Skeletal muscle tissue (tissue), 4 donors: ENCODE measurements around the gene TMEM240. TPM values are rescaled to one million over a fixed set of nuclear protein-coding genes. Genes with fewer than 3 reads are reported as not detected.

ENCODE experiments used
- H3K27ac ChIP-seq: one replicate; pipeline ENCODE4 v1.7.0; 2013; ENCODE audit warnings: mild to moderate bottlenecking, low read depth, low read length, inconsistent platforms
- H3K27me3 ChIP-seq, 3 donors: one replicate each; pipeline ENCODE4 v1.7.0; 2013; ENCODE audit warnings: low read length in 3 of 3; ENCODE audit not compliant: control insufficient read depth in 3 of 3, insufficient read depth in 3 of 3
- H3K36me3 ChIP-seq, 3 donors: one replicate each; pipeline ENCODE4 v1.7.0; 2013; ENCODE audit warnings: low read length in 3 of 3; ENCODE audit not compliant: control insufficient read depth in 3 of 3, insufficient read depth in 3 of 3
- H3K4me1 ChIP-seq, 3 donors: one replicate each; pipeline ENCODE4 v1.7.0; 2013; ENCODE audit warnings: low read length in 3 of 3, mild to moderate bottlenecking in 3 of 3; ENCODE audit not compliant: control insufficient read depth in 3 of 3, insufficient read depth in 3 of 3
- H3K4me3 ChIP-seq, 3 donors: one replicate each; pipeline ENCODE4 v1.7.0; 2013; ENCODE audit warnings: low read length in 3 of 3
- H3K9ac ChIP-seq, 3 donors: one replicate each; pipeline ENCODE4 v1.7.0; 2013; ENCODE audit warnings: low read length in 3 of 3, mild to moderate bottlenecking in 3 of 3, moderate library complexity in 2 of 3, low read depth in 1 of 3
- H3K9me3 ChIP-seq, 3 donors: one replicate each; pipeline ENCODE4 v1.7.0; 2013; ENCODE audit warnings: low read length in 3 of 3; ENCODE audit not compliant: control insufficient read depth in 3 of 3
- total RNA-seq: library from RNA; depleted of rRNA; stranded (reverse); fragments of >200 nt; gene quantifications from one replicate; pipeline ENCODE4 v1.2.3, GENCODE V29; 2014
- donor health status: Osteomylitis.

TMEM240 gene
- total RNA-seq, 1 donor from 2014 or later = 2.1 TPM

DNA sequence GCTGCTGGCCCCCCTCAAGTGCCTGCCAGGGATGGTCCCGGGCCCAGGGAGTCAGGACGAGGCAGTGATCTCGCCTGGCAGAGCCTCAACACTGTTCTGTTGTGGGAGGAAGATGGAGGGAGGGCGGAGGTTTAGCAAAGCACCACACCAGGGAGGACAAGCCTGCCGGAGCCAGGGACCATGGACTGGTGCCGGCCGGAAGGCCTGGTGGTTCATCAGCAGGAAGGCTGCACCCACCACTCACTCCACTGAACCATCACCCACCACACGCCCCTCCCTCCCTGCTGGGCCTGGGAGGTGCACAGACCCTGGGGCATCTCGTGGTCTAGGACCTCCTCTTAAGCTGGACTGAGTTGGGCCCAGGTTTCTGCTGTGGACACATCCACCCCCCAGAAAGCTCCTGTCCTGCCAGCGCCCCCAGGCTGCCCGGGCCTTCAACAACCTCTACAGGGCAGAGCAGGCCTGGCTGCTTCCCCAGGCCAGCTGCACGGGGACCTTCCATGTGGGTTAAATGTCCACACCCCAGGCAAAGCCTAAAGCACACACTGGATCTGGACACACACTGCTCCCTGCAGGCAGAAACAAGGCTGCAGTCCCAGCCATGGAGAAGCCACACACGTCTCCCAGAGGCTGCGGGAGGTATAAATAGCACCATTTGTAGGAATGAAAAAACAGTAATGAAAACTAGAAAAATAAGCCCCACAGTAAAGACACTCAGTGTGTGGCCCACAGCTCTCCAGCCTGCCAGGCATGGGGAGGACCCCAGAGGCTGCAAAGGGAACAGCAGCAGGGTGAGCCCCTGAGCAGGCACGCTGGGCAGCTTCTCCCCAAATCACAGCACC lies 10.4 kb upstream of the TMEM240 start:
- Histone ChIP-seq H3K9me3 (no peaks in the 10 kb centered on the region), H3K4me3 (peak overlapping the region in 2 of 3 donors; percentile 13 to 14), H3K36me3 (peaks cover 0 to 6% (median 3%) of the 10 kb centered on the region in 3 donors), H3K4me1 (peaks cover 28 to 48% (median 43%) of the 10 kb centered on the region in 3 donors), H3K27ac (peak overlapping the region; percentile 46), H3K9ac (peak overlapping the region in 2 of 3 donors; percentile 13 to 71), H3K27me3 (no peaks in the 10 kb centered on the region)

DNA sequence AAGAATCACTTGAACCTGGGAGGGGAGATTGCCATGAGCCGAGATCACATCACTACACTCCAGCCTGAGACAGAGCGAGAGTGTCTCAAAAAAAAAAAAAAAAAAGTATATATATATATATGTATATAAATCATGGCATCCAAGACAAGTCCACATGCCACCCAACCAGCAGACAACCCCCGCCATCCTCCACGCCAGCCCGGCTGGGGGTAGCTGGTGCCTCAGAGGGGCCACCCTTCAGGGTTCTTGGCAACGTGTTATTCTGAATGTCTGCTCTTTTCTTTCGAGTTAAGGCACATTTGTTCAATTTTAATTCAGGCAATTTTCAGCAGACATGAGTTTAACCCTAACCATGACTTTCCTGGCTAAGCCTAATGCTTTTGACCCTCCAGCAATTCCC lies 9.7 kb upstream of the TMEM240 start:
- Histone ChIP-seq H3K4me1 (peaks cover 28 to 41% (median 36%) of the 10 kb centered on the region in 3 donors), H3K9me3 (no peaks in the 10 kb centered on the region), H3K27me3 (no peaks in the 10 kb centered on the region), H3K4me3 (no peak overlapping the region), H3K9ac (peak overlapping the region in 1 of 3 donors; percentile 71), H3K36me3 (peaks cover 0 to 6% (median 3%) of the 10 kb centered on the region in 3 donors), H3K27ac (peak overlapping the region; percentile 46)

DNA sequence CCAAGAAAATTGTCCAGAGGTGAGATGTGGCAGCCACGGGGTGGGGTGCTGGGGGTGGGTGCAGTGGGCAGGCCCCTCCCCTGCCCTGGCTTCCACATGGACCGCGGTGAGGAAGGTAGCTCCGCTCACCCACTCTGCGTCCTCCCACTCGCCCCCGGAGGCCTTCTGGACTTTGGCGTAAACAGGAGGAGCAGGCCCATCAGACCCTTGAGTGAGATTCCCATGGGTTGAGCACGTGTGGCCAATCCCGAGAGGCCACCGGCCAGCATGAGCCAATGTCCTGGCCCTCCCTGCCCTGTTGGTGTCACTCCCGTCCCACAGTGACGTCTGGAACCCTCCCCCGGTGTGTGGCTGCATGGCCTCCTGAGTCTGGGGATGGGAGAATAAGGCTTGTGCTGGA lies 8.2 kb upstream of the TMEM240 start:
- Histone ChIP-seq H3K36me3 (peaks cover 0 to 6% (median 3%) of the 10 kb centered on the region in 3 donors), H3K4me3 (no peak overlapping the region), H3K9ac (no peak overlapping the region), H3K27ac (no peak overlapping the region), H3K4me1 (peaks cover 21 to 31% (median 27%) of the 10 kb centered on the region in 3 donors), H3K27me3 (no peaks in the 10 kb centered on the region), H3K9me3 (no peaks in the 10 kb centered on the region)

DNA sequence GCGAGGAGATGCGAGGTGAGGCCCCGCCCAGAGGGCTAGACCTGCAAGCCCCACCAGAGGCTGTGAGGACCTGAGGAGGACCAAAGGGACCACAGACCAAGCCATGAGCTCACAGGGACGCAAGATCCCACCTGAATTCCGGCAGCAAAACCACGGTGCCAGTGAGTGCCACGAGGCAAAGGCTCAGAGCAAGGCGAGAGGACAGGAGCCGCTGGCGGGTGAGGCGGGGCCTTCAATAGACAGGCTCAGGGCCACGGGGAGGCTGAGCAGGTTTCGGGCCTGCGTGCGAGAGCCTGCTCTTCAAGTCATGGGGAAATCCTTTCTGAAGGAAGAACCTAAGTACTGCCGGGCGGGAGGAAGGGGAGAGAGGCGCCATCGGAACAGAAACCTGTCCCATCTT lies 7.1 kb upstream of the TMEM240 start:
- Histone ChIP-seq H3K4me1 (peaks cover 20 to 33% (median 30%) of the 10 kb centered on the region in 3 donors), H3K27ac (no peak overlapping the region), H3K9me3 (no peaks in the 10 kb centered on the region), H3K9ac (no peak overlapping the region), H3K36me3 (peaks cover 3 to 12% (median 6%) of the 10 kb centered on the region in 3 donors), H3K4me3 (no peak overlapping the region), H3K27me3 (no peaks in the 10 kb centered on the region)

DNA sequence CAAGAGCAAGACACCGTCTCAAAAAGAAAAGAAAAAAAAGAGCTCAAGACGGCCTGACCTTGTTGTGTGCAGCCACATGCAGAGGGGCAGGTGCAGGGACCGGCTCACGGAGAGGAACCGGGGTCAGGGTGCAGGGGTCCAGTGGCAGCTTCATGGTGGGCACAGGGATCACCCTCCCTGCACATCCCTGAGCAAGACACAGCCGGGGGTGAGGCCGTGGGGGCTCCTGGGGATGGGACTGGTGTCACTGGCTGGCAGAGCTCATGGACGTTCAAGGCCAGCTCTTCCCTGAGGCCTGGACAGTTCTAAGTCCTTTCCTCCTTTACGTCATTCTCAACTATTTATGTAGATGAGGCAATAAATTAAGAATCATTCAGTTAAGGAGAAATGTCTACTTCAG lies 6.6 kb upstream of the TMEM240 start:
- H3K4me3 ChIP-seq = no peak overlapping the region
- peaks cover 17 to 28% (median 26%) of the 10 kb centered on the region in 3 donors for H3K4me1 ChIP-seq
- no peak overlapping the region for H3K27ac ChIP-seq
- H3K9me3 ChIP-seq = no peaks in the 10 kb centered on the region
- no peaks in the 10 kb centered on the region for H3K27me3 ChIP-seq
- H3K9ac ChIP-seq = peak overlapping the region in 1 of 3 donors; percentile 16
- H3K36me3 ChIP-seq = peaks cover 3 to 14% (median 8%) of the 10 kb centered on the region in 3 donors

DNA sequence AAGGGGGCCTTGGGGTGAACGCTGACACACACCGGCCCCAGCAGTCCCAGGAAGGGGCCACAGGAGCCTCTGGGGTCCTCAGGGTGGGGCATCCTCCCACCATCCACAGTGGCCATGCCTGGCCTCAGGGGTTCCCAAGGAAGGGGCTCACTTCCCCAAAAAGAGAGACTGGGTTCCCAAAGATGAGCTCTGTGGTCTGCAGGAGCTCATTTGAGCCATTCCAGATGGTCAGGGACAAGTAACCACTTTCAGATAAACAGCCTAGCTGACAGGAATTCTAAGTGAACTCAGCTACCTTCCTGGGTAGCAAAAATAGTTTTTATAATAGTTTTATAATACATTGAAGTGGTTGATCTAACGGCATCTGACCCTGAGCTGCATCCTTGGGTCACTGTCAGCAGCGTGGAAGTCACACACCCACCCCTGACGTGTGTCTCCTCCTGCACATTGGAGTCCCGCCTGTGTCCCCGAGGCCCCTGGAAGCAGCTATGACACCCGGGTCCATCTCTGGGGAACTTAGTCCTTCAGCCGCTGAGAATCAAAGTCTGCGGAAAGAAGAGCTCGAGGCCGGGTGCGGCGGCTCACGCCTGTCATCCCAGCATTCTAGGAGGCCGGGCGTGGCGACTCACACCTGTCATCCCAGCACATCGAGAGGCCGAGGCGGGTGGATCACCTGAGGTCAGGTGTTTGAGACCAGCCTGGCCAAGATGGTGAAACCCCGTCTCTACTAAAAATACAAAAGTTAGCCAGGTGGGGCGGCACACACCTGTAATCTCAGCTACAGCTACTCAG lies 5.7 kb upstream of the TMEM240 start:
- H3K4me1 ChIP-seq = peaks cover 13 to 23% (median 18%) of the 10 kb centered on the region in 3 donors
- no peak overlapping the region for H3K27ac ChIP-seq
- no peaks in the 10 kb centered on the region for H3K9me3 ChIP-seq
- no peak overlapping the region for H3K9ac ChIP-seq
- H3K4me3 ChIP-seq = no peak overlapping the region
- peaks cover 7 to 18% (median 16%) of the 10 kb centered on the region in 3 donors for H3K36me3 ChIP-seq
- no peaks in the 10 kb centered on the region for H3K27me3 ChIP-seq

DNA sequence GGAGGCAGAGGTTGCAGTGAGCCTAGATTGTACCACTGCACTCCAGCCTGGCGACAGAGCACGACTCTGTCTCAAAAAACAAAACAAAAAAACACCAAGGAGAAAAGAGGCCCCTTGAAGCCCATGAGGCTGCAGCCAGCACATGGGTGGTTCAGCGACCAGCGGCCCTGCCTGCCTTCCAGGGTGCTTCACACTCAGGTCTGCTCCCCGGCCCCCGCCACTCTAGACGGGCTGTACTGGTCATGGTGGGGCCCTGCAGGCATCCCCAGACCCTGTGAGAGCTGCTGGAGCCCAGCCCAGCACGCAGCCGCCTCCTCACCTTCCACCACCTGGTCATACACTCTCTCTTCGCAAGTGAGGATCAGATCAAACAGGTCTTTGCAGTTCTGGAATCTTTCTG lies 4.1 kb upstream of the TMEM240 start:
- H3K36me3 ChIP-seq = peaks cover 9 to 18% (median 16%) of the 10 kb centered on the region in 3 donors
- no peaks in the 10 kb centered on the region for H3K27me3 ChIP-seq
- H3K9me3 ChIP-seq = no peaks in the 10 kb centered on the region
- H3K4me1 ChIP-seq = peaks cover 7 to 19% (median 11%) of the 10 kb centered on the region in 3 donors
- H3K27ac ChIP-seq = no peak overlapping the region
- no peak overlapping the region for H3K4me3 ChIP-seq
- no peak overlapping the region for H3K9ac ChIP-seq

DNA sequence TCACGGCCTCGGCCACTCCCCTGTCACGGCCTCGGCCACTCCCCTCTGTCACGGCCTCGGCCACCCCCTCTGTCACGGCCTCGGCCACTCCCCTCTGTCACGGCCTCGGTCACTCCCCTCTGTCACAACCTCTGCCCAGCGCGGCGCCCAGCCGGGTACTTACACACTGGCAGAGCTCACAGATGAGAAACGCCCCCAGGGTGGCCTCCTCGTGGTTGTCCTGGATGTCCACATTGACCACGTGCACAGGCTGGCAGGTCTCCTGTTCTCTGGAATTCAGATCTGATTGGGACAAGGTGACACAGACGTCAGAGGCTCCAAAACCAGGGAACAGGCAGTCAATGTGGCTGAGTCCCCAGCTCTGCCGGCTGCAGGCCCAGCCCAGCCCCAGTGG lies 3.3 kb upstream of the TMEM240 start:
- H3K9ac ChIP-seq = peak overlapping the region in 1 of 3 donors; percentile 74
- H3K36me3 ChIP-seq = peaks cover 9 to 17% (median 16%) of the 10 kb centered on the region in 3 donors
- H3K4me3 ChIP-seq = no peak overlapping the region

DNA sequence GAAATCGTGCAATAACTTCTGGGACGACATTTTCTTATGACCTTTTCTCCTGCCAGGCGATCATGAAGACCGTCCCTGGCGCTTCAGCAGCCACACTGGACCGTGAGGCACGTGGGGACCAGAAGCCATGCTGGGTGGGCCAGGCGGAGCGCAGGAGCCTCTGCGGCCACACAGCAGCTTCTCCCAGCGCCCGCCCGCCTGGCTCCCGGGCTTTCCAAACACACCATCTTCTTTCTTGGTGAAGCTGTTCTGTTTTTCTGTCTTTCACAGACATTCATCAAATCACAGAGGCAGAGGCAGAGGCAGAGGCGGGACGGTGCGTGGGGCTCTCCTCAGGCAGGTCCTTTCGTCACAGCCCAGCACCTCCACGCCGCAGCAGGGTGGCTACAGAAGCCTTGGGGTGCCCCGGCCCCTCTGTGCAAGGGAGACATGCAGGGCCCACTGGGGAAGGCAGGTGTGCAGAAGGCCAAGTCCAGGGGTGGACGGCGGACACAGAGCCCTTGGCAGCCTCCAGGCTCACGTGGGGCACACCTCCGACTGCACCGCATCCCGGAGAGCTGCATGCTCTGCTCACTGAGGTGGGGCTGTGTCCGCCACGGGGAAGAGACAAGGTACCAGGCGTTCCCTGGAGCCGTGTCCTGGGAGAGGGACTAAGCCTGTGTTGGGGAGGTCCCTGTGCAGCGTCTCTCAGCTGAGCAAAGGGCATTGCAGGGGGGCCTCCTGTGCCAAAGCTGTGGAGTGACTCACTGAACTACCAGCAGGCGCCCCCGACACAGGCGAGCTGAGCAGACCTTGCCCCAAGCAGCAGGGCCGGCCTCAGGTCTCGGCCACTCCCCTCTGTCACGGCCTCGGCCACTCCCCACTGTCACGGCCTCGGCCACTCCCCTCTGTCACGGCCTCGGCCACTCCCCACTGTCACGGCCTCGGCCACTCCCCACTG lies 2.6 kb upstream of the TMEM240 start:
- Histone ChIP-seq H3K4me1 (peaks cover 7 to 23% (median 19%) of the 10 kb centered on the region in 3 donors), H3K27ac (peak overlapping the region; percentile 44), H3K4me3 (no peak overlapping the region)

More for the DNA sequence above, 3.3 kb upstream of the TMEM240 start:
- Histone ChIP-seq H3K4me1 (peaks cover 7 to 23% (median 19%) of the 10 kb centered on the region in 3 donors), H3K9me3 (no peaks in the 10 kb centered on the region), H3K27me3 (no peaks in the 10 kb centered on the region), H3K27ac (peak overlapping the region; percentile 44)

More for the DNA sequence above, 2.6 kb upstream of the TMEM240 start:
- Histone ChIP-seq H3K27me3 (no peaks in the 10 kb centered on the region), H3K9me3 (no peaks in the 10 kb centered on the region), H3K9ac (peak overlapping the region in 2 of 3 donors; percentile 32 to 62), H3K36me3 (peaks cover 9 to 17% (median 16%) of the 10 kb centered on the region in 3 donors)
